GM10266 (cell line): Measurements from ENCODE around the gene C2orf78.
"Not testable (repeated sequence)": the region's sequence is repeated elsewhere in the genome, so short reads cannot be mapped to it uniquely, and the experiment has no call there.

Source experiments
- DNase-seq: peaks from one replicate; pipeline ENCODE4 v3.0.0; 2012; ENCODE audit errors: extremely low spot score
- TF ChIP-seq, protein P1 (sequence below): IDR thresholded peaks from 2 replicates; pipeline ENCODE4 v1.5.1; 2012; ENCODE audit warnings: mild to moderate bottlenecking, low read depth; ENCODE audit not compliant: control insufficient read depth, insufficient read depth; ENCODE audit errors: missing control alignments

The C2orf78 gene

DNA sequence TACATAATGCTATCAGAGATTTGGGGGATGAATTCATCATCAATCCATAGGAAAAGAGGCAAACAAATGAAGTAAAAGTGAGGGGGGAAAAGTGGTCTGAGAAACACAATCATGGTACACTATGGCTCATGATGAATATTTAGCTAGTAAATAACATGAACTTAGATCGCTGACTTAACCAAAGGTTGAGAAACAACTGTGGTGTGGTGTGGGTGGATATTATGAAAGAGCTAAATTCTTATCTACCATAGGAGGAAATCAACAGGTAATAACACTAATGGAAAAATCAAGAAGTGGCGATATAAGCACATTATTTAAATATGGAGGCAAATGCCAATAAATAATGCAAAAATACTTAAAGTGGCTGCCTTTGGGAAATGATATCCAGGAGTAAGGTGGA is 34.7 kb upstream of the C2orf78 start:
- no peak for DNase-seq

DNA sequence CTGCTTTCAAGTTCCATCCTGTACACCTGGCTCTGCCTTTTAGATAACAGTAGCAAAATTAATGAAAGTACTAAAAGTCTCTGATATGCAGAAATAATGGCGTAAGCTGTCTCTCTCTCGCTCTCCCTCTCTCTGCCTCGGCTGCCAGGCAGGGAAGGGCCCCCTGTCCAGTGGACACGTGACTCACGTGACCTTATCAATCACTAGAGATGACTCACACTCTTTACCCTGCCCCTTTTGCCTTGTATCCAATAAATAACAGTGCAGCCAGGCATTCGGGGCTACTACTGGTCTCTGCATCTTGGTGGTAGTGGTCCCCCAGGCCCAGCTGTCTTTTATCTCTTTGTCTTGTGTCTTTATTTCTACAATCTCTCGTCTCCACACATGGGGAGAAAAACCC is 29.7 kb upstream of the C2orf78 start:
- not testable (repeated sequence) for DNase-seq

More for the DNA sequence above, 34.7 kb upstream of the C2orf78 start:
- TF ChIP-seq, protein P1, sequence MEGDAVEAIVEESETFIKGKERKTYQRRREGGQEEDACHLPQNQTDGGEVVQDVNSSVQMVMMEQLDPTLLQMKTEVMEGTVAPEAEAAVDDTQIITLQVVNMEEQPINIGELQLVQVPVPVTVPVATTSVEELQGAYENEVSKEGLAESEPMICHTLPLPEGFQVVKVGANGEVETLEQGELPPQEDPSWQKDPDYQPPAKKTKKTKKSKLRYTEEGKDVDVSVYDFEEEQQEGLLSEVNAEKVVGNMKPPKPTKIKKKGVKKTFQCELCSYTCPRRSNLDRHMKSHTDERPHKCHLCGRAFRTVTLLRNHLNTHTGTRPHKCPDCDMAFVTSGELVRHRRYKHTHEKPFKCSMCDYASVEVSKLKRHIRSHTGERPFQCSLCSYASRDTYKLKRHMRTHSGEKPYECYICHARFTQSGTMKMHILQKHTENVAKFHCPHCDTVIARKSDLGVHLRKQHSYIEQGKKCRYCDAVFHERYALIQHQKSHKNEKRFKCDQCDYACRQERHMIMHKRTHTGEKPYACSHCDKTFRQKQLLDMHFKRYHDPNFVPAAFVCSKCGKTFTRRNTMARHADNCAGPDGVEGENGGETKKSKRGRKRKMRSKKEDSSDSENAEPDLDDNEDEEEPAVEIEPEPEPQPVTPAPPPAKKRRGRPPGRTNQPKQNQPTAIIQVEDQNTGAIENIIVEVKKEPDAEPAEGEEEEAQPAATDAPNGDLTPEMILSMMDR = no peak

DNA sequence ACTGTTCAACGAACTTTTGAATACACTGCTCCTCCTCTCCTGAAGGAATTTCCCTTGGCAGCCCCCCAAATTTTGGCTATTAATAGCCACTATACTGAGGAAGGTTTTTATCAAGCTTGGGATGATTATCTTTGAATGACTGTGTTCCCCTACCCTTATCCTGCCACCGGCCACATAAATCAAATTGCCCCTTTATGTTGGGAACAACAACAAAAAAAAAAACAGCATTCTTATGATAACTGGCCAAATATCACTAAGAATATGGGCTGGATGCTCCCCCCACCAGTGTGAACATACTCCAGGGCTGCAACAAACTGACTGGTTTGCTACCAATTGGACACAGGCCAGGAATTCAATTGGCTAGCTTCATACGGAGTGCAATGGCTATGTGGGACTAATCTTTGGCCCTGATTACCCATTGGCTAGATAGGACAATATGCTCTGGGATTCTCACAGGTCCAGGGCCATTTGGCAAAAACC is 24.7 kb upstream of the C2orf78 start:
- DNase-seq = no peak
- TF ChIP-seq, protein P1 = no peak

DNA sequence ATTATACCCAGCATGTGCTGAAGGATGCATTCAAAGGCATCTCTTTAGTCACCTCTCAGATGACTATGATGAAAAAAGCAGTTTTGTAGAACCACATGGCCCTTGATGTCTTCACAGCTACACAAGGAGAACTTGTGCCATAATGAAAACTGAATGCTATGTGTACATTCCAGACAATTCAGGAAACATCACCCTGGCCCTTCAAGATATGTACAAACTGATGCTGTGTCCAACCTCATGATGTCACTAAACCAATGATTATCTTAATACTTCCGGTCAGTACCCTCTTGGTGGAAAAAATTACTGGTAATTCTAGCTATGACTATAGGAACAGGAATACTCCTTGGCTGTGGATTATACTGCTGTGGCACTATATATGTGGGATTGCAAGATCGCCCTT is 24.1 kb upstream of the C2orf78 start:
- TF ChIP-seq, protein P1 = no peak
- no peak for DNase-seq

DNA sequence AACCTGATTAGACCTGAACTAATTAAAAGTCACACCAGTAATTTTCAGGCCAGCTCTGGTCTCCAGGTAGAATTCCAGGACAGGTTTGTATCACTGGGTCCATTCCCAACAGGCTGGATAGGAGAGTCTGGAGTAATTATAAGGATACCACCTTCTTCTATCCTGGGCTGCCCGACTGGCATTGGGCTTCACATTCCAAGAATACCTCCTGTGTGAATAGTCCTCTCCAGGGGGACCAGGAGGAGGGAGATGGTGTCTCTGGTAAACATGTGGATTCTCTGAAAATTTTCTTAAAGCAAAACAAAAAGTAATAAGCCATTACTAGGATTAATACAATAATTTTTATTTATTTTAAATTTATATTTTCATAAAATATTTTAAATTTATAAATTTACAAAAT is 21.4 kb upstream of the C2orf78 start:
- TF ChIP-seq, protein P1 = no peak
- no peak for DNase-seq

DNA sequence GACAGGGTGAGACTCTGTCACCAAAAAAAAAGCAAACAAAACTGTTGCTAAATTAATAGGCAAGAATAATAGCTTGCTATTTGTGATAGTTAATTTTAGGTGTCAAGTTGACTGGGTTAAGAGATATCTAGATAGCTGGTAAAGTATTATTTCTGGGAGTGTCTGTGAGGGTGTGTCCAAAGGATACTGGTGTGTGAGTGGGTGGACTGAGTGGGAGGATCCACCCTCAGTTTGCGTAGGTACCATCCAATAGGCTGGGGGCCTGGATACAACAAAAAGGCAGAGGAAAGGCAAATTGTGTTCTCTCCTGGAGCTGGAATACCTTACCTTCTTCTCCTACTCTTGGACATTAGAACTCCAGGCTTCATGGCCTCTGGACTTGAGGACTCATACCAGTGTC is 19.0 kb upstream of the C2orf78 start:
- DNase-seq = no peak
- TF ChIP-seq, protein P1 = no peak

DNA sequence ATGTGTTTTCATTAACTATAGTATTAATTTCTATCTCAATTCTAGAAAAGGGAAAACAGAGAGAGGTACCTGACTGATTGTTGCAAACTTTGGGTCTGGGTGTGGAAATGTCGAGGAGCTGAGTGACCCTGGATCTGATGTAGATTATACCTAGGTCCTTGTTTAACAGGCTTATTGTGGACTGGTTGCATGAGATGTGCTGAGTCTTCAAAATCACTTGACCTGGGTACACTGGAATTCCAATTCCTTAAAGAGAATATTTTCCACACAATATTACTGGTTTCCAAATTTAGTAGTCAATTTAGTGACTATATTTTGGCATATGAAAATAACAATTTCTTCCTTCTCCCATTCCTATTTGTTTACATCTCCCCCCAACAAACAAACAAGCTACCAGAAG is 17.6 kb upstream of the C2orf78 start:
- DNase-seq = no peak
- TF ChIP-seq, protein P1 = no peak

DNA sequence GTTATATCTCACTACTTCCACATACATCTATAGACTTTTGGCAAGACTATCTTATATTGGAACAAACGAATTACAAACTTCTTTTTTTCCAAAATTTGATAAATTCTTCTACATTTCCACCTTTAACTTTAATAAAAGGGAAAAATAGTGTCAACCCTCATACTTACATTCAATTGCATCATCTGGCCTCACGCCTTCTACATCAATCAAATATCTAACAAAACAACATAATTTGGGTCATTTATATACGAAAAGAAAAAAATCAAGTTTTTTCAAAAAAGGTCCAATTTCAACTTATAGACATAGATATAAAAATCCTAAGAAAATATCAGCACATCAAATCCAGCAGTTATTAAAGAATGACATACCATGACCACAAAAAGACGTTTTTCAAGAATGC is 17.0 kb upstream of the C2orf78 start:
- TF ChIP-seq, protein P1 = no peak
- DNase-seq = no peak
